Measurements from ENCODE around the gene LARP6.
"Not testable (repeated sequence)": the region's sequence is repeated elsewhere in the genome, so short reads cannot be mapped to it uniquely, and the experiment has no call there.

LARP6 gene

DNA sequence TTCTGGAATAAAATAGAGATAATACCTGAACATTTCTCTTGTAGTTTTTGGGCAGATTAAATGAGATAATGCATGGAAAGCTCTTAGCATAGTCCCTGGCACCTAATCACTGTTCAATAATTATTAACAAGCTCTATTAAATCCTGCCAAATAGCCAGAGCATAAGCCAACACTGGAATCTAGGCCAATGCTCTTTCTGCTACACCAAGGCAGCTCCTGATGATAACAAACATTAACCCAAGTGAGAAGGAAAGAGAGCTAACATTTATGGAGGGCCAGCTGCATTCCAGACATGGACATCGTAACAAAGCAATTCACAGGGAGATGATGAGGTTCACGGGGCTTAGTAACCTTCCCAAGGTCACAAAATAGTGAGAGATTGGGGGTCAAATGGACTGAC is 23.3 kb downstream of the LARP6 start:
- DNase-seq (ENCODE audit: low read depth in 2 of 2) = no peak

DNA sequence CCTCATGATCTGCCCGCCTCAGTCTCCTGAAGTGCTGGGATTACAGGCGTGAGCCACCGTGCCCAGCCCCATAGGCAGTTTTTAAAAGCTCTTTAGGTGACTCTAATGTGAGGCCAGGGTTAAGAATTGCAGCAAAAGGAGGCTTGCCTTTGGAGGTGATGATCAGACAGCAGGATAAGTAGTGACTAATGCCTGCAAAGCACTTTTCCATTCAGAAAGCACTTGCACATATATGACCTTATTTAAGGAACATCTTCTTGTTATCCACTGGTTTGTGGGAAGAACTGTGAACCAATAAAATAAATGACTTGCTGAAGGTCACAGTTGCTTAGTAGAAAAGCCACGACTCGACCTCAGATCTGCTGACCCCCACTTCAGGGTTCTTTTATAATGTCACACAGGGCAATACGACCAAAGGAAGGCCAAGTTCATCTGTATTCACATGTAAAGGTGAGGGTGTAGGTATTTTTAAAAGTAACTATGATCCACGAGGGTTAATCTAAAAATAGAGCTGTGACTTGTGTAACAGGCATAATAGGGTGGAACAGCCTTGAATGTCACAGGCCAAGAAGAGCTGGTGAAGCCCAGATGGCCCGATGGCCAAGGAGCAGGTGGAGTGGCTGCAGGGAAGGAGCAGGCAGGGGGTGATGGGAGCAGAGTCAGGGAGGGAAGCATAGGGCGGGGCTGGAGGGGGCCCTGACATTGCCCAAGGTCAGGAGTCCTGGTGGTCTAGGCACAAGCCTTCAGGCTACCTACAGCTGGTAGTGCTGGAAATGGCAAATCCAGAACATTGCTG is 24.4 kb downstream of the LARP6 start:
- no peak for DNase-seq (ENCODE audit: low read depth in 2 of 2)

DNA sequence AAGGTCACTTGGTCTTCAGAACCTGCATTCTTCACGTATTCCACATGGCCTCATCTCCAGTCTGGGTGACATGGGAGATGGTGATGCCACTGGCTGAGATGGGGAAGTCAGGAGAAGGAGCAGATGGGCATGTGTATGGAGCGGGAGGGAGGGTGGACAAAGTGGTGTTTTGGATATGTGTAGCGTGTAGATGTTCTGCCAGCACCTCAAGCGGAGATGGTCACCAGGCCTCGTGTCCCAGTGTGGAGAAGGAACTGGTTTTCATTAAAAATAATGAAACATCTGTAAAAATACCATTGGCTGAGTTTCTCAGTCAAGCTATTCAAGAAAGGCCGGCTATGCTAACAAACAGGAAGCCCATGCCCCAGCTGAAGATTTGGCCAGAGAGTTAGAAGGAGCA is 26.2 kb downstream of the LARP6 start:
- no peak for DNase-seq (ENCODE audit: low read depth in 2 of 2)

DNA sequence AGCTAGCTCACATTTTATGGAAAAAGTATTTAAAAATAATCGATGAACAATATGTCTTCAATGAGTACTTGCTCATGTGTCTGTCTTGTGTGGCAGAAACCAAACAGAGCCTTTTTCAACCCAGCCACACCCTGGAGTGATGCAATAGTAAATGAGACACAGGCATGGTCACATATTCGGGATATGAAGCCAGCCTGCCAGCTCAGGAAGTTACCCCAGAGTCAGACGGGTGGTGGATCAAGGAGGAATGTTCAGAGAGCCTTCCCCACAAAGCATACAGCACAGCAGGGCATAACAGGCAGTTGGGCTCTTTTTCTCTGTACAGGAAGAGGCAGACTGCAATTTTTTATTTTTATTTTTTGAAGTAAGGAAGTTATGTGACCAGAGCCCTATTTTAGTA is 27.3 kb downstream of the LARP6 start:
- no peak for DNase-seq (ENCODE audit: low read depth in 2 of 2)

DNA sequence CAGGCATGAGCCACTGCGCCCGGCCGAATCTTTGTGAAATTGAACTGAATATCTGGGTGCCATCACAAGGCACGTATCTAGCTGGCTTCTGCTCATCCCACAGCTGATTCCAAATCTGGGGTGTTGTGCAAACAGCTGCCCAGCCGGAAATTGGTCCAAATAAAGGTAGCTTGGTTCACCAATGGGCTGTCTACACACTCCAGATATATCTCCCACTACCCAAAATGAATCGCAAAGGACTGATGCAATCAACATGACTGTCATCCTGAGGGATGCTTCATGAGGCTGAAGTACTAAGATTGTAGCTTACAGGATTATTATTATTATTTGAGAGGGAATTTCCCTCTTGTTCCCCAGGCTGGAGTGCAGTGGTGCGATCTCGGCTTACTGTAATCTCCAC is 28.1 kb downstream of the LARP6 start:
- no peak for DNase-seq (ENCODE audit: low read depth in 2 of 2)

DNA sequence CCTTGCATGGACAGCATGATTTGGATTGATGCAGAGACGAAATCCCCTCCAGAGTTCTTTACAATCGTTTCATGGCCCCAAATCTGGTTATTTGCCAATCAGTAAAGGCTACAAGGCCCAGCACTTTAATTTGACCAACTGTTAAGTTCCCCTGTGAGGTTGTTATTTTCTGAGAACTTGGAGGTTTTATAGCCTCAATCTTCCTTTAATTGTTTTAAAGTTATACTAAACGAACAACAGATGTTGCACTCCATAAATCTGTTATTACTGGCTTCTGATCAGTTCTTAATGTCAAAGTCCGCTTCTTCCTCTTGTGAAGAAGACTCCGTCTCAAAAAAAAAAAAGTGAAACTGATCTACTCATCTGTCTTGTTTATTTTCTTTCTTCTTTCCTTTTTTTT is 30.8 kb downstream of the LARP6 start:
- DNase-seq (ENCODE audit: low read depth in 2 of 2) = no peak

DNA sequence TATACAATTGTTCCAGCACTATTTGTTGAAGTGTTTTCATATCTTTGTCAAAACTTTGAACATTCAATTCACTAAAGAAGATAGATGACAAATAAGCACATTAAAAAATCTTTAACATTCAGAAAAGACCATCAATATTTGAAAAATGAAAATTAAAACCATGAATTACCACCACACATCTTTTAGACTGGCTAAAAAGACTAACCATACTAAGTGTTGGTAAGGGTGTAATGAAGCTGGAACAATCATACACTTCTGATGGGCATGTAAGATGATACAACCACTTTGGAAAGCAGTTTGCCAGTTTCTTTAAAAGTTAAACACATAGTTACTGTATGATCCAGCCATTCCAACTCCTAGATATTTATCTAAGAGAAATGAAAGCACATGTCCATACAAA is 33.7 kb downstream of the LARP6 start:
- no peak for DNase-seq (ENCODE audit: low read depth in 2 of 2)

DNA sequence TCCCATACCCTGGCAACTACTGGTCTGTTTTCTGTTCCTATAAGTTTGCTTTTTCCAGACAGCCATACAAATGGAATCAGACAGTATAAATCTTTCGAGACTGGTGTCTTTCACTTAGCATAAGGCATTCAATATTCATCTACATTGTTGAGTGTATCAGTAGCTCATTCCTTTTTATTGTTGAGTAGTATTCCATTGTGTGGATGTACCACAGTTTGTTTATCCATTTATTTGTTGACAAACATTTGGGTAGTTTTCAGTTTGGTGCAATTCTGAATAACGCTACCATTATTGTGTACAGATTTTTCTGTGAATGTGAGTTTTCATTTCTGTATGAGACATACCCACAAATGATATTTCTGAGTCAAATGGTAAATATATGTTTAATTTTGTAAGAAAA is 35.4 kb downstream of the LARP6 start:
- DNase-seq (ENCODE audit: low read depth in 2 of 2) = no peak

DNA sequence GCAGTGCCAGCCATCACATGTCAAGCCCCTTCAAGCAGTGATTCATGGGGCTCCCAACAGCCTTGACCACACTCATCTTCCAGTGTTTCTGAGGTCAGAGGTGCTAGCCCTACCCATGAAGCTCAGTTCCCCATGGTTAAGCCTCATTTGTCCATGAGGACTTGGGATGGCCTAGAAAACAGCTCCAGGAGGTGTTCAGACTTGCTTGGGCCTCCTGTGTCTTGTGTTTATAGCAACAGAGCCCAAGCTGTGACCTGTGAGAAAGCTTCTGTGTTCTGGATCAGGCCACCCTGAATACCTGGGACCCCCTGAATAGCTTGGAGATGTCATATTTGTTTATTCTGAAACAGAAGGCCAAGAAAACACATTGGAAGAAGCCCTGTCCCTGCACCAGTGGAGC is 36.7 kb downstream of the LARP6 start:
- DNase-seq (ENCODE audit: low read depth in 2 of 2) = no peak

DNA sequence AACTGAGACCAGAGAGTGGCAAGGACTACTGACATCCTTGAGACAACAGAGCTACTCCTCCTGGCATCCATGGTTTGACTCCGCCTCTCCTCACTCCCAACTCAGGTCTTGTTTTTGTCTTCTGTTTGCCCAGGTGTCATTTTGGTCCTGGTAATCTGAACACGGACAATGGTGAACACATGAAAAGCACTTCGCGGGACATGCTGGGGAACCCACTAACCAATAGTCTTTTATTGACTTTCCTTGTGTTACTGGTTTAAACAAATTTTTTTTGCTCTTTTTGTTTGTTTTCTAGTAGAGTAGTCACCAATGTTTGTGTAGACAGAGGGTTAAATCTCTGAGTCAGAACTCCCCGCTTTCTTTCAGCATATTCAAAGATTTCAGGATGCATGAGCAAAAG is 38.4 kb downstream of the LARP6 start:
- DNase-seq (ENCODE audit: low read depth in 2 of 2) = no peak

DNA sequence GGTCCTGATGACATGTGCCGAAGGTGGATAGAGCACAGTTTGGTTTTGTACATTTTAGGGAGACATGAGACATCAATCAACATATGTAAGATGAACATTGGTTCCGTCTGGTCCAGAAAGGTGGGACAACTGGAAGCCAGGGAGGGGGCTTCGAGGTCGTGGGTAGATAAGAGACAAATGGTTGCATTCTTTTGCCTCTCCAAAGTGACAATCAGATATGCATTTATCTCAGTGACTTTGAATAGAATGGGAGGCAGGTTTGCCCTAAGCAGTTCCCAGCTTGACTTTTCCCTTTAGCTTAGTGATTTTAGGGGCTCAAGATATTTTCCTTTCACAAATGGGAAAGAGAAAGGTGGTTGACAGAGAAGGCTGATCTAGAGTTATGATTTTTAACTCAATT is 38.9 kb downstream of the LARP6 start:
- DNase-seq (ENCODE audit: low read depth in 2 of 2) = not testable (repeated sequence)

DNA sequence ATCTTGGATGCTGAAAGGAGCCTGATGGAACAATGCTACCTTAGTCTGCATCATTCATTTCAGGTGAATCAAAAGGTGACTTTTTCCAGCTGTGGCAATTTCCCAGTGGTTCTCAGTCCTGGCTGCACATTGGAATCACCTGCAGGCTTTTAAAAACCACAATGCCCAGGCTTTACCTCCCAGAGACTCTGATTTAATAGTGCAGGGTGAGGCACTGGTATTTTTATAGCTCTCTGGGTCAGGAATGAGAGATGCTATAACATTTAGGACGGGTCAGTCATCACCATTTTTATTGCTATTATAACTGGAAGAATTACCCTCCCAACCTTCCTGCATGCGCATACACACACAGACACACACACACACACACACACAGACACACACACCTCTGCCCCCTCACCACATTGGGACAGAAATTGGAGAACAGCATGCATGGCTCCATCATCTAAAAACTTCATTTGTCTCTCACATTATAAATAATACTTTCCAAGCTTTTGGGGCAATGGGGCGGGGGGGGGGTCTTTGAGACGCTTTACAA is 41.1 kb downstream of the LARP6 start:
- DNase-seq (ENCODE audit: low read depth in 2 of 2) = no peak

DNA sequence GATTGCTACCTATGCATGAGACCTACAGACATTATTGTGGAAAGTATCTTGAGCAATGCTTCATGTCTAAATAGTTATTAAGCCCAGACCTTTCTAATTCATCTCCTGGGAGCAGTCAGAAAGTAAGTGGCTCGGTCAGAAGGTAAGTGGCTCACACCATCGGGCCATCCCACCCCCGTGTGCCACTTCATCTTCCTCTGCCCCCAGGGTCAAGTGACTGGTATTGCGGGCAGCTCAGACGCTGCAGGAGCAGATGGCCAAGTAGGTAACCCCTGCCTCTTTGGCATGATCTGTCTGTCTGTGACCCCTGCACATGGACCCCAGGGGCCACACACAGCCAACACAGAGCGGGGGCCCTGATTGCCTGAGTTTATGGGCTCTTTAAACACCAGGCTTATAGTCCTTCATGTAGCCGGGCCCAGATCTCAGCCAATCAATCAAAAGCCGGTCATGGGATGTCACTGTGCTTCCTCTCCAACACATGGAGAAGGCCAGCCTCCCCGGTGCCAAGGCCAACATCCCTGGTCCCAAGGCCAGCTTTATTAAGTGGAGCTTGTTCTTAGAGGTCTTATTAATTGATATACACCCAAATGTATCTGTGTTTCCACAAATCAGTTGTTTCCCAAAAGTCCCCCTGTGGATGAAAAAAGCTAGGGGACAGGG is 42.9 kb downstream of the LARP6 start:
- no peak for DNase-seq (ENCODE audit: low read depth in 2 of 2)

DNA sequence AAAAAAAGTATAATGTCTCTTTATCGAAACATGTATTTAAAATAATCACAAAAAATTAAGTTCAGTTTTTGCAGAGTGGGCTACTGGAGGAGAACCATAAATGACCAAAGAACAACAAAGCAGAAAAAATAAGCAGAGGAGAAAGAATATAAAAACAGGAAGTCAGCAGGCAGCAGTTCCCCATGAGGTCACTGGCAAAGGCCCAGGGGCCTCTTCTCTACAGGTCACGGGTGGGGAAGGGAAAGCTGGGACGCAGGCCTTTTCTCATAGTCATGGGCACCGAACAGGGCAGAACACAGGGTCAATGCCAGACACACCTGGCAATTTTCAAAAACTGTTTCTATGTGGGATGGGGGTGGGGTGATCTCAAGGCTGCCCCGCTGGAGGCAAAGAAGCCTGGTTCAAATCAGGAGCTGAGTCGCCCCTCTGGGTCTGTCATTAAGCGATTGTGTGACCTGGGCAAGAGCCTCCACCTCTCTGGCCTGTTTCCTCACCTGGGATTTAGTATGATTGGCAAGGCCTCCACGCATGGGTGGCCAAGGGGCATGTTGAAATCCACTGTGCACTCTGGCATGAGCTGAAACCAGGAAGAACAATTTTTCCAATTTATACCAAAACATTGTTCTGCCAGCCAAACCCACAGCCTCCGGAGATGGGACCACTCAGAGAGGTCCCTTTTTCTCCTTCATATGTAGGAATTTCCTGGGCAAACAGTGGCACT is 46.8 kb downstream of the LARP6 start:
- no peak for DNase-seq (ENCODE audit: low read depth in 2 of 2)

DNA sequence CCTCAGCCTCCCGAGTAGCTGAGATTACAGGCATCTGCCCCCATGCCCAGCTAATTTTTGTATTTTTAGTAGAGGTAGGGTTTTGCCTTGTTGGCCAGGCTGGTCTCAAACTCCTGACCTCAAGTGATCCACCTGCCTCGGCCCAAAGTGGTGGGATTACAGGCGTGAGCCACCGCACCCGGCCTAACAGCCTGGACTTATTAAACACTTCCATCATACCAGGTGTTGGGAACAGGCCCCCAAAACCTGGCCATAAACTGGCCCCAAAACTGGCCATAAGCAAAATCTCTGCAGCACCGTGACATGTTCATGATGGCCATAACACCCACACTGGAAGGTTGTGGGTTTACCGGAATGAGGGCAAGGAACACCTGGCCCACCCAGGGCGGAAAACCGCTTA is 49.6 kb downstream of the LARP6 start:
- not testable (repeated sequence) for DNase-seq (ENCODE audit: low read depth in 2 of 2)

DNA sequence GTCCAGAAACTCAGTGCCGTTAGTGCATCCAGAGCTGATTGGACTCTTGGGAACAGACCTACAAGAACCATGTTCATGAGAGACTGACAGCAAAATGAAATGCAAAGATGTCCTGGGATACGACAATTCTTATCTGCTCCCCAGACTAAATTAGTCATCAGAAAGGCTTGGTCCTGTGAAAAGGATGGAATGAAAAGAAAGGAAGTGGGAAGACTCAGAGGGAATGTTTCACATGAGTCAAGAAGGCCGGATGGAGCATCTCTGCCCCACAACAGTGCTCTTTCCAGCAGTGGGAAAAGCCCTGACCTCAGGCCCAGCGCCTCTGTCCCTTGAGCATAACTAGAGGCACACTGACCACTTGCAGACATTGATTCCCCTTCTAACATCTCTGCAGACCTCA is 51.3 kb downstream of the LARP6 start:
- DNase-seq (ENCODE audit: low read depth in 2 of 2) = no peak

DNA sequence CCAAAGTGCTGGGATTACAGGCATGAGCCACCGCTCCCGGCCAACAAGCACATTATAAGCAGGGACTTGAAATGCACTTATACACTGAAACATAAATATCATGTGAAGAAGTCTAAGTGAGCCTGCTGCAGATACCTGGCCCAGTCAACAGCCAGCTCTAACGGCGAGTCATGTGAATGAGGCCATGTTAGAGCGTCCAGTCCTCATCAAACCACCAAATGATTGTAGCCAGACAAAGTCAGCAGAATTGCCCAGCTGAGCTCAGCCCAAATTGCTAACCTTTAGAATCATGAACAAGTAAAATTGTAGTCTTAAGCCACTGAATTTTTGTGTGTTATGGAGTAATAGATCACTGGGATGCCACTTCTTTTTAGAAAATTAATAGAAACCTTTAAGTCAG is 52.8 kb downstream of the LARP6 start:
- no peak for DNase-seq (ENCODE audit: low read depth in 2 of 2)

DNA sequence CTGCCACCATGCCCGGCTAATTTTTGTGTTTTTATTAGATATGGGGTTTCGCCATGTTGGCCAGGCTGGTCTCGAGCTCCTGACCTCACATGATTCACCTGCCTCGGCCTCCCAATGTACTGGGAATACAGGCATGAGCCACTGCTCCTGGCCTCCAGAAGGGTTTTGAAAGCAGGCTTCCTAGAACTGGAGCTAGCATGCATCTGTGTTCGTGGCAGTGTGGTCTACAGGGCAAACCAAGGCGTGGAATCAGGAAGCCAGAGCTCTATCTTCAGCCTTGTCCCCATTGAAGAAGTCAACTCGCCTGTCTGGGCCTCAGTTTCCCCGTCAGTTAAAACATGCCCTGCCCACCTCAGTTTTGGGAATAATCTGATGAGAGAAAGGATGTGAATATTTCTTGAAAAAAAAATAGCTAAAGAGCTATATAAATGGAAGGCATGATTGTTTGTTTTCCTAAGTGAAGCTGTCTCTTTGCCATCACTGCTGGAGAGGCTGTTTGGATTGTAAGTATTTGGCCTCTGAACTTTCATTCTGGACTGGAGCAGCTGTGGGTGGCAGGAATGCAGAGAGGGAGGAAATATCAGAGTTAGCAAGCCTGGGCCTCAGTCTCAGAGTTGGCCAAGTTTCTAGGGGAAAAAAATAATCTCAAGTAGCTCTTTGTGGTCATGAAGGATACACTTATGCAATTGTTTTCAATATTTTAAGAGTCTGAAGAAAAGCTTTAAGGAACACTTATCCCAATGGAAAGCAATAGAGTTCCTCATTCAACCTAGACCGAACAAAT is 54.1 kb downstream of the LARP6 start:
- no peak for DNase-seq (ENCODE audit: low read depth in 2 of 2)

DNA sequence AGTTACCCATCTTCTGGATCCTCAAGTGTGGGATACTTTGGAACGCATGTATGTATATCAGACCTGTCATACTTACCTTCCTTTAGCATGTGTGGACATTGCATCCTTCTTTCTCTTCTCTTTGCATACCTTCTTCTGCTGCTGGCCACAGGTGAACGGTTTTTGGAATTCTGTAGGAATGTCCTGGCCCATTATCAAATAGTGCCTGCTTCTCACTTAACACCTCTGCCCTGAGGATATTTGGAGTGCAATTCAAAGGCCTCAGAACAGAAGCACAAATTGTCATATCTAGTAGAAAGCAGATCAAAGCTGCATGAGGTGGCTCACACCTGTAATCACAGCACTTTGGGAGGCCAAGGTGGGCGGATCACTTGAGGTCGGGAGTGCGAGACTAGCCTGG is 56.5 kb downstream of the LARP6 start:
- no peak for DNase-seq (ENCODE audit: low read depth in 2 of 2)

DNA sequence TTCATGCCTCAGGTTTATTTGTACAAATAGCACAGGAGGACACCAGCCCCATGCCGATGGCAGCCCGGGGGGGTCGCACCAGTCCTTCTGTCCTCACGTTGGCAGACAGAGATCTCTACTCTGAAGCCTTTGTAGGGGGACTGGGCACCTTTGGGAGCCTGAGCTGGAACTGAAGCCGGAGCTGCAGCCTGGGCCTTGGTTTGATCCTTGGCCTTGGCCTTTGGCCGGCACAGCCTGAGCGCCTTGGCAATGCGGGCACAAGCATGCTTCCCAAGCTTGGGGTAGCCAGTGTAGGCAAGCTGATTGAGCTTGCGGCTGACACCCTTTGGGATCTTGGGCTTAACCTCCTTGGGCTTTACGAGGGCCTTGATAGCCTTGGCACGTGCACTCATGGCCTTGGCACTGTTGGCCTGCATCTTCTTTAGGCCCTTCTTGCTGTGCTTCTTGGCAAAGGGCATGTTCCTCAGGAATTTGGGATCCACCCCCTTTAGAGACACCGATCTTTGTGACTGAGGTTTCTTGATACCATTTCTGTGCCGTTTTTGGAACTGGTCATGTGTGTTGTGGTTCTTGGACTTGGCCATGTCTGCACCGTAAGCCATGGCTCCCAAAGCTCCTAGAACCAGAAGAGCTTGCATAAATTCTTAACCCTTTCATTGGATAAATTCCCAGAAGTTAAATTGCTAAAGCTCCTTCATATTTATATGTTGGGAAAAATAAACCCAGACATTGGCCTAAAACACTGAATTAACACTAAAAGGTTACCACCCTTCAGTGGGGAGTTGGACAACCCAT is 57.2 kb downstream of the LARP6 start:
- DNase-seq (ENCODE audit: low read depth in 2 of 2) = no peak

DNA sequence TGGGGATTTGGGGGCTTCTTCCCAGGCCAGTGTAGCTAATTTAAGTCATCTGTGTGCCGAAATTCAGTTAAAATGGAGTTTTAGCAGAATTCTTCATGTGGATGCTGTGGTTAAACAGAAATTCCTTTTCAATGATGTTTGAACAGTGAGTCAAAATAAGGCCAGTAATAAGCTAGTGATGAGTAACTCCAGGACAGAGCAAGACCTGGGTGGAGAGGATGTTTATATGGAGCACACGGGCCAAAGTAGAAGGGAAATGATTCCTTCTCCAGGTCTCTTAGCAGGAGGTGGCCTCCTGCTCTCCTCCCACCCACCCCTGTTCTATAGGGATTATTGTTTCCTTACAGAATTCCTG is 58.7 kb downstream of the LARP6 start:
- DNase-seq (ENCODE audit: low read depth in 2 of 2) = no peak
